Upper lobe of left lung (tissue), 4 donors: ENCODE data around the gene KRTAP5-5.
"Not testable (repeated sequence)": the region's sequence is repeated elsewhere in the genome, so short reads cannot be mapped to it uniquely, and the experiment has no call there.

Experiments used
- EP300 ChIP-seq, 4 donors: sonication (generic); formaldehyde crosslinking; IDR thresholded peaks; one replicate each; pipeline ENCODE4 v1.5.1; 2017; ENCODE audit warnings: antibody characterized with exemption in 4 of 4, control low read depth in 2 of 4
- POLR2A ChIP-seq, 4 donors: fragments of 450-650 bp; IDR thresholded peaks; one replicate each; pipeline ENCODE4 v1.5.1; 2016 to 2017; ENCODE audit warnings: antibody characterized with exemption in 4 of 4, mild to moderate bottlenecking in 2 of 4
- POLR2AphosphoS5 ChIP-seq, 2 donors: sonication (generic); formaldehyde crosslinking; IDR thresholded peaks; one replicate each; pipeline ENCODE4 v1.5.1; 2017; ENCODE audit warnings: antibody characterized with exemption in 2 of 2
- TF ChIP-seq, protein P1 (sequence below), 6 experiments: fragments of 450-650 bp in 4 of 6; fragments of 200-600 bp in 2 of 6; sonication (generic) in 2 of 6; IDR thresholded peaks; one replicate each; pipeline ENCODE4 v1.5.1; 2016 to 2019; ENCODE audit warnings: antibody characterized with exemption in 6 of 6

DNA sequence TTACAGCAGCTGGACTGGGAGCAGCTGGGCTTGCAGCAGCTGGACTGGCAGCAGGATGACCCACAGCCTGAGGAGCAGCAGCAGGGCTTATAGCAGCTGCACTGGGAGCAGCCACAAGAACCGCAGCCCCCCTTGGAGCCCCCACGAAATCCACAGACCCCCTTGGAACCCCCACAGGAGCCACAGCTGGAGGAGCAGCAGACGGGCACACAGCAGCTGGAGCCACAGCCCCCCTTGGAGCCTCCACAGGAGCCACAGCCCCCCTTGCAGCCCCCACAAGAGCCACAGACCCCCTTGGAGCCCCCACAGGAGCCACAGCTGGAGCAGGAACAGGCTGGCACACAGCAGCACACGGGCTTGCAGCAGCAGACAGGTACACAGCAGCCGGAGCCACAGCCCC is 21.7 kb upstream of the KRTAP5-5 start:
- TF ChIP-seq, protein P1, sequence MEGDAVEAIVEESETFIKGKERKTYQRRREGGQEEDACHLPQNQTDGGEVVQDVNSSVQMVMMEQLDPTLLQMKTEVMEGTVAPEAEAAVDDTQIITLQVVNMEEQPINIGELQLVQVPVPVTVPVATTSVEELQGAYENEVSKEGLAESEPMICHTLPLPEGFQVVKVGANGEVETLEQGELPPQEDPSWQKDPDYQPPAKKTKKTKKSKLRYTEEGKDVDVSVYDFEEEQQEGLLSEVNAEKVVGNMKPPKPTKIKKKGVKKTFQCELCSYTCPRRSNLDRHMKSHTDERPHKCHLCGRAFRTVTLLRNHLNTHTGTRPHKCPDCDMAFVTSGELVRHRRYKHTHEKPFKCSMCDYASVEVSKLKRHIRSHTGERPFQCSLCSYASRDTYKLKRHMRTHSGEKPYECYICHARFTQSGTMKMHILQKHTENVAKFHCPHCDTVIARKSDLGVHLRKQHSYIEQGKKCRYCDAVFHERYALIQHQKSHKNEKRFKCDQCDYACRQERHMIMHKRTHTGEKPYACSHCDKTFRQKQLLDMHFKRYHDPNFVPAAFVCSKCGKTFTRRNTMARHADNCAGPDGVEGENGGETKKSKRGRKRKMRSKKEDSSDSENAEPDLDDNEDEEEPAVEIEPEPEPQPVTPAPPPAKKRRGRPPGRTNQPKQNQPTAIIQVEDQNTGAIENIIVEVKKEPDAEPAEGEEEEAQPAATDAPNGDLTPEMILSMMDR (IDR thresholded peaks at IDR 0.05): not testable (repeated sequence)
- not testable (repeated sequence) for TF ChIP-seq POLR2AphosphoS5, POLR2A, EP300 (IDR thresholded peaks at IDR 0.05)
